Right cardiac atrium (tissue), 5 donors: ENCODE results near the gene ZNF213. TPM values are rescaled to one million over a fixed set of nuclear protein-coding genes. Genes with fewer than 3 reads are reported as not detected.

ENCODE experiments used
- ATAC-seq, 2 donors: fragments of 200-7000 bp; cut with Tn5 transposase; one replicate each; pipeline versions ENCODE4 v1.8.0 to v1.9.1; 2020; ENCODE audit warnings: moderate library complexity in 2 of 2, mild to moderate bottlenecking in 1 of 2
- DNase-seq, 3 donors: peaks; one replicate each; pipeline ENCODE4 v3.0.0-alpha.2; 2020
- H3K27ac ChIP-seq: one replicate; pipeline ENCODE4 v1.5.1; 2013; ENCODE audit warnings: mild to moderate bottlenecking, low read length, control low read depth, moderate library complexity
- H3K27me3 ChIP-seq: one replicate; pipeline ENCODE4 v1.6.1; 2013; ENCODE audit not compliant: control insufficient read depth, insufficient read depth
- H3K4me1 ChIP-seq: one replicate; pipeline ENCODE4 v1.6.1; 2013; ENCODE audit warnings: low read length; ENCODE audit not compliant: control insufficient read depth, insufficient read depth
- H3K4me3 ChIP-seq: one replicate; pipeline ENCODE4 v1.5.1; 2013; ENCODE audit warnings: low read length, control low read depth
- H3K9me3 ChIP-seq: one replicate; pipeline ENCODE4 v1.6.1; 2013; ENCODE audit warnings: low read length; ENCODE audit not compliant: control insufficient read depth
- WGBS: extraction: QIAGEN DNeasy Blood & Tissue Kit; methylation state at CpG from one replicate; pipeline ENCODE4 v1.1.7; 2013; 5-methylcytosine and 5-hydroxymethylcytosine counted together
- intact Hi-C, 4 donors: fragments of 100-400 bp; cut with DNase I; formaldehyde crosslinking; loops; one replicate each; pipeline versions ENCODE4 v1.11.0 to v1.14.0; 2022 to 2023
- polyA plus RNA-seq: library from polyadenylated mRNA; stranded (reverse); fragments of 200-250 nt; gene quantifications from one replicate; pipeline ENCODE4 v1.2.3, GENCODE V29; 2013
- total RNA-seq, 4 donors: library from RNA; stranded (reverse); fragmentation: NEBNext Ultra II Directional; extraction: Animal tissue kit (Norgen Biotek cat#: 25700); gene quantifications; one replicate each; pipeline ENCODE4 v1.2.1, GENCODE V29; 2021
- donor health status: healthy with polysubstance abuse.
- donor health status: DM: no; HTN: yes; CAD: no.
- donor health status: DM: no; HTN: no; CAD: no.
- donor health status: DM: no; HTN: yes; CAD: no; lungs with severe emphysema.
- donor health status: DM: yes; HTN: yes; CAD: no.

Gene ZNF213
- total and polyA plus RNA-seq, 5 donors = 6.2 to 8.7 (median 7.2) TPM

DNA sequence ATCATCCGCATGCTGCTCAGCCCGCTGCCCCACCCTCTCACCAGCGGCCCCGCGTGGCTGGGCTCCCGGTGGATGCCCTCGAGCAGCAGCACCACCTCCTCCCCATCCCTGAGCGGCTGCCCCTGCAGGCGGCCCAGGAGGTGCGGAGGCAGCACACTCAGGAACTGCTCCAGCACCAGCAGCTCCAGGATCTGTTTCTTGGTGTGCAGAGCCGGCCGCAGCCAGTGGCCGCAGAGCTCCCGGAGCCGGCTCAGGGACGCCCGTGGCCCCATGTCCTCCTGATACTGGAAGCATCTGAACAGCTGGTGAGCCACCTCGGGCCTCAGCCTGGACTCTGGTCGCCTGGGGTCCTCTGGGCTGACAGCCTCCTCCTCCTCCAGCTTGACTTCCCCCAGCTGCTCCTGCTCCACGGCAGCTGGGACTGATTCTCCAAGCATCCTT lies 42.3 kb upstream of the ZNF213 start:
- DNase-seq = peak in 1 of 3 donors; percentile 53
- Histone ChIP-seq H3K4me1 (peaks cover 4% of the 10 kb centered on the region), H3K4me3 (no peak overlapping the region), H3K9me3 (no peaks in the 10 kb centered on the region), H3K27ac (no peak overlapping the region), H3K27me3 (no peaks in the 10 kb centered on the region)
- 57% methylated on average over 20 of the region's 20 CpGs for WGBS
- intact Hi-C loops = no loop called here
- no peak for ATAC-seq

DNA sequence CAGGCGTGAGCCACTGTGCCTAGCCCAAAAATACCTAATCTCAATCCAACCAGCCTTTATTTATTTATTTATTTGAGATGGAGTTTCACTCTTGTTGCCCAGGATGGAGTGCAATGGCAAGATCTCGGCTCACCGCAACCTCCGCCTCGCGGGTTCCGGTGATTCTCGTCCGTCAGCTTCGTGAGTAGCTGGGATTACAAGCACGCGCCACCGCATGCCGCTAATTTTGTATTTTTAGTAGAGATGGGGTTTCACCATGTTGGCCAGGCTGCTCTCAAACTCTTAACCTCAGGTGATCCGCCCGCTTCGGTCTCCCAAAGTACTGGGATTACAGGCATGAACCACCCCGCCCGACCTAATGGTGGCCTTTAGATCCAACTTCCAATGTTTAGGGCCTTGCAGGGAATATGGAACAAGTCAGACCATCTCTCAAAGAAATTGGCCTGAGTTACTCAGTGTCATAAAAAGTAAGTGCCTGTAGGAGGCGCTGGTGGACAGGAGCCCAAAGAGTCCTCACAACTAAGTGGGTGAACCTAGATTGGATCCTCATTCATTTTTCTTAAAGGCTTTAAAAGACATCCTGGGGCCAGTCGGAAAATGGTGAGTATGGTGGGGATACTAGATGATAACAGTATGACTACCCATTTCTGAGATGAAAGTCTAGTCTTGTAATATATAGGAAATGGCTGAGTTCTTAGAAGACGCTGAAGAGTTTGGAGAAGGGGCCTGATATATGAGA lies 40.4 kb upstream of the ZNF213 start:
- H3K27me3 ChIP-seq = no peaks in the 10 kb centered on the region
- no peak overlapping the region for H3K27ac ChIP-seq
- H3K4me3 ChIP-seq = no peak overlapping the region
- intact Hi-C loops = no loop called here
- no peaks in the 10 kb centered on the region for H3K9me3 ChIP-seq
- DNase-seq (peak in 2 of 3 donors; percentile 25 to 44), ATAC-seq (no peak)
- H3K4me1 ChIP-seq = peaks cover under 1% of the 10 kb centered on the region
- 83% methylated on average over 22 of the region's 22 CpGs for WGBS

DNA sequence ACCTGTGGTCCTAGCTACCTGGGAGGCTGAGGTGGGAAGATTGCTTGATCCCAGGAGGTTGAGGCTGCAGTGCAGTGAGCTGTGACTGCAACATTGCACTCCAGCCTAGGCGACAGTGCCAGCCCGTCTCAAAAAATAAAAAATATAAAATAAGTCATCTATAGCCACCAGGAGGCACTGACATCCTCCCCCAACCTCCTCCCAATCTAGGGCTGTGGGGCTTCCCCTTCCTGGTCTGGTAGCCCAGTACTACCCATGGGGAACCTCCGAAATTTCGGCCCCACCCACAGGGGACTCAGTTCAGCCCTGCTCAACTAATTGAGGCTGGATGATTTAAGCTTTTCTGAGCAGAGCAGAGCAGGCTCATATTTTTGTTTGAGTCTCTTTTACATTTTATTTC lies 39.0 kb upstream of the ZNF213 start:
- H3K4me1 ChIP-seq = peaks cover 5% of the 10 kb centered on the region
- intact Hi-C loops = no loop called here
- peak in 2 of 3 donors; percentile 67 to 71 for DNase-seq
- no peaks in the 10 kb centered on the region for H3K27me3 ChIP-seq
- ATAC-seq = peak in 1 of 2 donors; percentile 32
- 28% methylated on average over 4 of the region's 4 CpGs for WGBS
- no peak overlapping the region for H3K4me3 ChIP-seq
- H3K9me3 ChIP-seq = no peaks in the 10 kb centered on the region
- H3K27ac ChIP-seq = no peak overlapping the region

- ATAC-seq = no peak
- 83% methylated on average over 6 of the region's 6 CpGs for WGBS
- intact Hi-C loops = no loop called here
- H3K4me3 ChIP-seq = no peak overlapping the region
- H3K9me3 ChIP-seq = no peaks in the 10 kb centered on the region
- H3K27me3 ChIP-seq = no peaks in the 10 kb centered on the region
- H3K4me1 ChIP-seq = peaks cover 9% of the 10 kb centered on the region
- no peak overlapping the region for H3K27ac ChIP-seq
- no peak for DNase-seq
Observed at GRCh38 chr16:3096362-3096761, 38.5 kb upstream of the ZNF213 start.

GRCh38 chr16:3097266-3097665 lies 37.6 kb upstream of the ZNF213 start:
- Histone ChIP-seq H3K27me3 (no peaks in the 10 kb centered on the region), H3K4me3 (no peak overlapping the region), H3K27ac (no peak overlapping the region), H3K4me1 (peaks cover 10% of the 10 kb centered on the region), H3K9me3 (no peaks in the 10 kb centered on the region)
- intact Hi-C loops = no loop called here
- DNase-seq = no peak
- WGBS = 52% methylated on average over 8 of the region's 8 CpGs
- no peak for ATAC-seq

- DNase-seq (peak in 2 of 3 donors; percentile 45 to 58), ATAC-seq (no peak)
- peaks cover 10% of the 10 kb centered on the region for H3K4me1 ChIP-seq
- intact Hi-C loops = no loop called here
- no peaks in the 10 kb centered on the region for H3K9me3 ChIP-seq
- H3K27ac ChIP-seq = no peak within 1 kb of the TSS
- no peaks in the 10 kb centered on the region for H3K27me3 ChIP-seq
- H3K4me3 ChIP-seq = no peak within 1 kb of the TSS
- WGBS = 39% methylated on average over 21 of the region's 21 CpGs
Observed at GRCh38 chr16:3098459-3099394, 36.1 kb upstream of the ZNF213 start, which contains the start of gene ZSCAN10. TSS of gene ZSCAN10 (minus strand) at chr16:3099294. CDS start at chr16:3092937, 6,357 bp downstream.

DNA sequence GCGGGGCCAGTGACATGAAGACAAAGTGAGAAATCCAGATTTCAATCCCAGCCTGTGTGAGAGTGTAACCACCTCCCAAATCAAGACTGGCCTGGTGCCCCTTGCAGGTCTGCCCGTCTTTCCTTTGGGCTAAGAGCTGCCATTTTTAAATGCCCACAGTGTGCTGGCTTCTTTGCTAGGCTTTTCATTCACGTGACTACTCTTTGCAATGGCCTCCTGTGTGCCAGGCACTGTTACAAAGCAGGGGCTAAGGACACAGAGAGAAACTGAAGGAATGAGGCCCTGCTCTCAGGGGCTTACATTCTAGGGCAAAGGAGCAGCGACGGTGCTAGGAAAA lies 35.5 kb upstream of the ZNF213 start:
- H3K27ac ChIP-seq = no peak overlapping the region
- no peaks in the 10 kb centered on the region for H3K27me3 ChIP-seq
- peaks cover 10% of the 10 kb centered on the region for H3K4me1 ChIP-seq
- WGBS = 52% methylated on average over 5 of the region's 5 CpGs
- ATAC-seq (no peak), DNase-seq (no peak)
- intact Hi-C loops = no loop called here
- H3K9me3 ChIP-seq = no peaks in the 10 kb centered on the region
- no peak overlapping the region for H3K4me3 ChIP-seq

DNA sequence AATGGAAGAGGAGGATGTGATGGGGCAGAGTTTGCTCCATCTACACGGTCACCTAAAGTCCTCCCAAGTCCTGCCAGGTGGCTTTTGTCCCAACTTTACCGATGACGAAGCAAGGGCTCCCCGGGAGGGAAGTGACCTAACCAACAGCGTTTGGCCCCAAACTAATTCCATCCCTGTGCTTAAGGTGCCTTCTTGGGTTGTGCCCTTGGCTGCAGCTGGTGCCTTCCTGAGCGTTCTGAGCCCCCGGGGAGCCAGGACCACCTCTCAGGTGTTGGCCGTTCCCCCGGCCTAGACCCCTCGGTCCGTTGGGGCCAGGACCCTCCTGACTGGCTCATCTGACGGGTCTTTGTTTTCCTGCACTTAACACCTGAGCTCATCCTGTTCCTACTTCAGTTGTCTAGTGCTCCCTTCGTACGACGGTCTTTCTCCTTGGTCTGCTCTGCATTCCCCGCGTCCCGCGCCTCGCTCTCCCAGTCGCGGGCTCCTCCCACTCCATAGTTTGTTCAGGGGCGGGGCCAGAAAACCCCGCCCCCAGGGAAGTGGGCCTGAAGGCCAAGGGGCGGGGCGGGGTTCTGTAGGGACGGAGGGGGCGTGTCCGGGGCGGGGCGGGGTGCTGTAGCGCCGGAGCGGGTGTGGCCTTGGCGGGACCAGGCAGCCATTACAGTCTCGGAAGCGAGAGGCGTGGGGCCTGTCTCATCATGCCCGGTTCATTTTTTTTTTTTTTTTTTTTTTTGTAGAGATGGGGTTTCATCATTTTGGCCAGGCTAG lies 34.9 kb upstream of the ZNF213 start:
- DNase-seq (peak; percentile 91 to 97 (median 96)), ATAC-seq (peak; percentile 94 to 95)
- Histone ChIP-seq H3K4me3 (no peak overlapping the region), H3K27me3 (no peaks in the 10 kb centered on the region), H3K4me1 (peaks cover 10% of the 10 kb centered on the region), H3K9me3 (no peaks in the 10 kb centered on the region), H3K27ac (no peak overlapping the region)
- intact Hi-C loops = no loop called here
- WGBS = 5% methylated on average over 39 of the region's 39 CpGs

GRCh38 chr16:3101018-3101840 lies 33.6 kb upstream of the ZNF213 start:
- 58% methylated on average over 29 of the region's 29 CpGs for WGBS
- Histone ChIP-seq H3K9me3 (no peaks in the 10 kb centered on the region), H3K4me1 (peaks cover 10% of the 10 kb centered on the region), H3K27me3 (no peaks in the 10 kb centered on the region), H3K27ac (peak overlapping the region; percentile 51), H3K4me3 (no peak overlapping the region)
- DNase-seq (peak in 1 of 3 donors; percentile 42), ATAC-seq (no peak)
- intact Hi-C loops = no loop called here

DNA sequence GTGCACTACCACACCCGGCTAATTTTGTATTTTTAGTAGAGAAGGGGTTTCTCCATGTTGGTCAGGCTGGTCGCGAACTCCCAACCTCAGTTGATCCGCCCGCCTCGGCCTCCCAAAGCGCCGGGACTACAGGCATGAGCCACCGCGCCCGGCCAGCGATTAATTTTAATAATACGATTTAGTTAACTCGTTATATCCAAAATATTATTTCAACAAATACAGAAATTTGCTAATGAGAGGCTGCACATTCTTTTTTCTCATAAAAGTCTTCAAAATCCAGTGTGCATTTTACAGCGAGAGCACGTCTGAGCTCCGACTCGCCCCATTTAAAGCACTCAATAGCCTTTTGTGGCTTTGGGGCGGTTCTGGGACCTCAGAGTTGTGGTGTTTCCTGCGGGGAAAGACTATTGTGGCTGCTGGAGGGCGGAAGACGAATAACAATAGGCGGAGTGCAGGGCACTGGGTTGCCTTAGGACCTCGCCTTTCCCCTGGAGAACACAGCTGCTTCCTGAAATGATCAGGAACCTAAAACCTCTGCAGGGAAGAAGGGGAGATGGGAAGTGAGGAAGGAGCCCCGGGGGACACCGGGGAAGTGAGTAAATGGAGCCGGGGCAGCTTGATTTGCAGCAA lies 32.9 kb upstream of the ZNF213 start:
- DNase-seq (peak; percentile 44 to 69 (median 63)), ATAC-seq (peak; percentile 22 to 68)
- 37% methylated on average over 27 of the region's 27 CpGs for WGBS
- Histone ChIP-seq H3K27me3 (no peaks in the 10 kb centered on the region), H3K4me1 (peaks cover 10% of the 10 kb centered on the region), H3K27ac (peak overlapping the region; percentile 33), H3K9me3 (no peaks in the 10 kb centered on the region), H3K4me3 (no peak overlapping the region)
- intact Hi-C loops = no loop called here
